ENCODE measurements around the gene ABCA2. TPM values are rescaled to one million over a fixed set of nuclear protein-coding genes. Genes with fewer than 3 reads are reported as not detected.

The ABCA2 gene
- total RNA-seq, 2 donors from 2014 or later = 37.2 to 60.5 TPM

DNA sequence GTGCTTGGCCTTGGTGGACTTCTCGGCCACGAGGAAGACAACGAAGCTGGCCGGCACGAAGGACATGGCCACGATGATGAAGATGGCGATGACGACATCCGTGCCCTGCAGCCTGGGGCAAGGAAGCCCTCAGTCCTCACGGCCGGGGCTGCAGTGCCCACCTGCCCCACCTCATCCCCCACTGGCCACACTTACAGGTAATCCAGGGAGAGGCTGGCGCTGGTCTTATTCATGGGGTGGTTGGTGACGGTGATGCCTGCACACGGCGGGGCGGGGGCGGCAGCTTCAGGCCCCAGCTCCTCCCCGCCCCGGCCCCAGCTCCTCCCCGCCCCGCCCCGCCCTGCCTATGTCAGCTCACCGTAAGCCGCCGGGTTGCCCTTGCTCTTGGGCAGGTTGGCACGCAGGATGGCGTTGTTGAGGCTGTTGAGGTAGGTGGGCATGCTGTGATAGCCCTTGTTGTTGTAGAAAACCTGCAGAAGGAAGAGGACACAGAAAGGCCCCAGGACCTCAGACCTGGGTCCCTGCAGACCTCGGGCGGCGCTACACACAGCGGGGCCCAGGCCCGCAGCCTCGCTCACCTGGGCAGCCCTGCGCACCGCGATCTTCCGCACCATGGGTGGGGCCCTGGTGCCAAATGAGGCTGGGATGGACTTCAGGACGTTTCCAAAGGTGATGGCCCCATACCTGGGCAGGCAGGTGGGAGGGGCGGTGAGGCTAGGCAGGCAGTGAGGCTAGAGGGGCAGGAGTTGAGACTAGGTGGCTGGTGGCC is 15.9 kb downstream of the ABCA2 start:
- H3K36me3 ChIP-seq = peaks cover 21% of the 10 kb centered on the region
- ATAC-seq (ENCODE audit: insufficient number of reproducible peaks, low FRiP score, low read depth) = no peak

GRCh38 chr9:137011156-137011555 is 16.9 kb downstream of the ABCA2 start:
- H3K27me3 ChIP-seq (replicated peaks; ENCODE audit: insufficient read depth) = no peaks in the 10 kb centered on the region
- peaks cover 18% of the 10 kb centered on the region for H3K36me3 ChIP-seq
- H3K4me1 ChIP-seq (ENCODE audit: control insufficient read depth in 1 of 2, low read depth in 2 of 2) = no peaks in the 10 kb centered on the region
- no peak overlapping the region for H3K4me3 ChIP-seq
- TF ChIP-seq CTCF (IDR thresholded peaks at IDR 0.05) = no peak
- no peak for ATAC-seq (ENCODE audit: insufficient number of reproducible peaks, low FRiP score, low read depth)
- no peaks in the 10 kb centered on the region for H3K9me3 ChIP-seq
- no peak for DNase-seq (ENCODE audit: low spot score)
- no peak overlapping the region for H3K27ac ChIP-seq

More for the DNA sequence above, 15.9 kb downstream of the ABCA2 start:
- no peak for TF ChIP-seq CTCF (IDR thresholded peaks at IDR 0.05)
- no peak for DNase-seq (ENCODE audit: low spot score)
- H3K4me3 ChIP-seq = no peak overlapping the region
- no peak overlapping the region for H3K27ac ChIP-seq
- no peaks in the 10 kb centered on the region for H3K27me3 ChIP-seq (replicated peaks; ENCODE audit: insufficient read depth)
- no peaks in the 10 kb centered on the region for H3K4me1 ChIP-seq (ENCODE audit: control insufficient read depth in 1 of 2, low read depth in 2 of 2)
- no peaks in the 10 kb centered on the region for H3K9me3 ChIP-seq

DNA sequence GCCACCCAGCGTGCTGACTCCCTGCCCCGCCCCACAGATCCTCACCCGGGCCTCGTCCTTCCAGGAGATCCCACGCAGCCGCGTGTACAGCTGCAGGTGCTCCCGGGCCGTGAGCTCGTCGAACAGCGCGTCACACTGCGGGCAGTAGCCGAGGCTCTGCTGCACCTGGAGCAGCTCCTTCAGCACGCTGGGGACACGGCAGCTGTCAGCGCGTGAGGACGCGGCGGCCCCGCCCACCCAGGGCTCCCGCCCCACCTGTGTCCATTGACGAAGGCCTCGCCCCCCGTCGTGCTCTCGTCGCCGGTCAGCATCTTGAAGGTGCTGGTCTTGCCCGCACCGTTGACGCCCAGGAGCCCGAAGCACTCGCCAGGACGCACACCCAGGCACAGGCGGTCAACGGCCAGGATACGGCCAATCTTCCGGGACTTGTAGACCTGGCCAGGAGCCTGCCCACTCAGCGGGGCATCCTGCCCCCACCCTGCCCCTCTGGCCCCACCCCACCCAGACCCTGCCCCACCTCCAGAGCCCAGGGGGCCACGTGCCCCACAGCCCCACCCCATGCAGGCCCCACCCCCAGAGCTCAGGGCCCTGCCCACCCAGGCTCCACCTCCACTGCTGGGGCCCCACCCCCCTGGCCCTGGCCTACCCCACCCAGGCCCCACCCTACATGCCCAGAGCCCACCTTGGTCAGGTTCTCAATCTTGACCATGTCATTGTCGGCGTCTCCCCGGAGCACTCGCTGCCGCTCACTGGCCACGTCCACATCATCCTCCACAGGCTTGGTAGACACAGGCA is 17.9 kb downstream of the ABCA2 start:
- ATAC-seq (ENCODE audit: insufficient number of reproducible peaks, low FRiP score, low read depth) (no peak), DNase-seq (ENCODE audit: low spot score) (no peak)
- H3K4me3 ChIP-seq = no peak overlapping the region
- peaks cover 16% of the 10 kb centered on the region for H3K36me3 ChIP-seq
- no peak for TF ChIP-seq CTCF (IDR thresholded peaks at IDR 0.05)
- H3K27me3 ChIP-seq (replicated peaks; ENCODE audit: insufficient read depth) = no peaks in the 10 kb centered on the region
- H3K4me1 ChIP-seq (ENCODE audit: control insufficient read depth in 1 of 2, low read depth in 2 of 2) = no peaks in the 10 kb centered on the region
- H3K9me3 ChIP-seq = no peaks in the 10 kb centered on the region
- H3K27ac ChIP-seq = no peak overlapping the region

DNA sequence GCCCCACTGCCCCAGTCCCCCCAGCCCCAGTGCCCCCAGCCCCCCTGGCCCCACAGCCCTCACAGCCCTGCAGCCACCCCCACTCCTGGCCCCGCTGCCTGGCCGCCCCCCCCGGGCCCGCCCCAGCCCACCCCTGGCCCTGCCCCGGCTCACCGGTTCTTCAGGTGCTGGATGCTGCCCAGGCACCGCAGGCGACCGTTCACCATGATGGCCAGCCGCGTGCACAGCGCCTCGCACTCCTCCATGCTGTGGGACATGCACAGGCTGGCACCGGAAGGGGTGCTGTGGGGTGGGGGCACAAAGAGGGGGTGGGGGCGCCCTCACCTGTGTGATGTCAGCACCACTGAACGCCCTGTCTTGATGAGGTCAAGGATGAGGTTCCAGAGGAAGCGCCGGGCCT is 18.8 kb downstream of the ABCA2 start:
- peaks cover 16% of the 10 kb centered on the region for H3K36me3 ChIP-seq

More for the DNA sequence above, 18.8 kb downstream of the ABCA2 start:
- no peaks in the 10 kb centered on the region for H3K9me3 ChIP-seq
- H3K4me1 ChIP-seq (ENCODE audit: control insufficient read depth in 1 of 2, low read depth in 2 of 2) = no peaks in the 10 kb centered on the region
- no peak overlapping the region for H3K27ac ChIP-seq
- no peak for DNase-seq (ENCODE audit: low spot score)
- no peak for ATAC-seq (ENCODE audit: insufficient number of reproducible peaks, low FRiP score, low read depth)
- H3K4me3 ChIP-seq = no peak overlapping the region
- no peak for TF ChIP-seq CTCF (IDR thresholded peaks at IDR 0.05)
- no peaks in the 10 kb centered on the region for H3K27me3 ChIP-seq (replicated peaks; ENCODE audit: insufficient read depth)

Measured in thoracic aorta (tissue), 2 donors.